ENCODE results near the gene TMEM132D.

GRCh38 chr12:129720618-129721017 lies 183.2 kb downstream of the TMEM132D start:
- TF ChIP-seq POLR2A (IDR thresholded peaks at IDR 0.05; ENCODE audit: low read length) (no peak), GATA1 (IDR thresholded peaks at IDR 0.05; ENCODE audit: low read depth, low read length) (no peak)

Data from erythroblast (primary cell).